H7 (cell line): ENCODE results near the gene UTP20. TPM values are rescaled to one million over a fixed set of nuclear protein-coding genes. Genes with fewer than 3 reads are reported as not detected.
A peak's percentile ranks its signal among the peaks of the same experiment; 100 is the strongest.
"Not testable (repeated sequence)": the region's sequence is repeated elsewhere in the genome, so short reads cannot be mapped to it uniquely, and the experiment has no call there.

Source experiments
- DNase-seq: peaks from one replicate; pipeline ENCODE4 v3.0.0; 2012
- H3K27me3 ChIP-seq: 2 replicates; pipeline ENCODE4 v1.6.0; 2011; ENCODE audit warnings: mild to moderate bottlenecking, low read length; ENCODE audit not compliant: control insufficient read depth, insufficient read depth
- H3K36me3 ChIP-seq: replicated peaks from 2 replicates; pipeline ENCODE4 v1.5.1; 2011; ENCODE audit warnings: low read length; ENCODE audit not compliant: control insufficient read depth, insufficient read depth
- H3K4me3 ChIP-seq: 2 replicates; pipeline ENCODE4 v1.5.1; 2011; ENCODE audit warnings: low read depth, mild to moderate bottlenecking, control low read depth, low read length, moderate library complexity; ENCODE audit not compliant: insufficient read depth
- total RNA-seq: library from RNA; depleted of rRNA; stranded (reverse); fragments of >200 nt; shearing (Covaris generic); gene quantifications from 2 replicates; pipeline ENCODE4 v1.2.3, GENCODE V29; 2014

Gene UTP20
- total RNA-seq, 1 experiment from 2014 or later: 26.6 TPM

DNA sequence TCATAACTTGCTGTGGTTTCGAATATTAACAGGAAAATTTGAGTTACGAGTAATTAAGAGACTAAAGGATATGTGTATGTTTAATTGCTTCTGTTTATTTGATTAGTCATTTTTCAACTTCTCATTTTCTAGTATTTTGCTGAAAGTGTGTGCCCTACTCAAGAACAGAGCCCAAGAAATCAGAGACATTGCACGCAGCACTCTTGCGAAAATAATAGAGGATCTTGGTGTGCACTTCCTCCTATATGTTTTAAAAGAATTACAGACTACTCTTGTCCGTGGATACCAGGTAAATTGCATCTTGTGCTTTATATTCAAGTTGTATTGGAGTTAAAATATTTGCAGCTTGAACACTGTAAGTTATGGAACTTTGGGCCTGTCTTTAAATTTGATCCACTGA lies 76.9 kb downstream of the UTP20 start:
- DNase-seq: no peak
- peaks cover 10% of the 10 kb centered on the region for H3K36me3 ChIP-seq
- H3K4me3 ChIP-seq: no peak overlapping the region
- H3K27me3 ChIP-seq: no peaks in the 10 kb centered on the region

DNA sequence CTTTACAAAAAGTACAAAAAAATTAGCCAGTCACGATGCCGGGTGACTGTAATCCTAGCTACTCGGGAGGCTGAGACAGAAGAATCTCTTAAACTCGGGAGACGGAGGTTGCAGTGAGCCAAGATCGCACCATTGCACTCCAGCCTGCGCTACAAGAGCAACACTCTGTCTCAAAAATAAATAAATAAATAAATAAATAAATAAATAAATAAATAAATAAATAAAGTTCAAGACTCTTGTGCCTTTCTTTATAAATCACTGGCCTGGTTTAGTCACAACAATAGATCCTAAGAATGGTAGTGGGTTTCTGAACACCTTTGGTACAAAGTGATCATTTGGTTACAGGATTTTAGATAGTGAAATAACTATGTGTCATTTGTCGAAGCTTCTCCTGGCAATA lies 81.5 kb downstream of the UTP20 start:
- Histone ChIP-seq H3K36me3 (peaks cover 10% of the 10 kb centered on the region), H3K4me3 (no peak overlapping the region), H3K27me3 (no peaks in the 10 kb centered on the region)
- DNase-seq: no peak

DNA sequence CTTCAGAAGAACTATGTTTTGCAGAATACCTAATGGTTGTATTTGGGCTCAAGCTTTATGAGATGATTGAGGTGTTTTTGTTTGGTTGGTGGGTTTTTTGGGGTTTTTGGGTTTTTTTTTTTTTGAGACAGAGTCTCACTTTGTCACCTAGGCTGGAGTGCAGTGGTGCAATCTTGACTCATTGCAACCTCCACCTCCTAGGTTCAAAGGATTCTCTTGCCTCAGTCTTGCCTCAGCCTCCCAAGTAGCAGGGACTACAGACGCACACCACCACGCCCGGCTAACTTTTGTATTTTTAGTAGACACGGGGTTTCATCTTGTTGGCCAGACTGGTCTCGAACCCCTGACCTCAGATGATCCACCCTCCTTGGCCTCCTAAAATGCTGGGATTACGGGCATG lies 88.1 kb downstream of the UTP20 start:
- DNase-seq: no peak
- Histone ChIP-seq H3K36me3 (peaks cover 21% of the 10 kb centered on the region), H3K4me3 (no peak overlapping the region), H3K27me3 (no peaks in the 10 kb centered on the region)

DNA sequence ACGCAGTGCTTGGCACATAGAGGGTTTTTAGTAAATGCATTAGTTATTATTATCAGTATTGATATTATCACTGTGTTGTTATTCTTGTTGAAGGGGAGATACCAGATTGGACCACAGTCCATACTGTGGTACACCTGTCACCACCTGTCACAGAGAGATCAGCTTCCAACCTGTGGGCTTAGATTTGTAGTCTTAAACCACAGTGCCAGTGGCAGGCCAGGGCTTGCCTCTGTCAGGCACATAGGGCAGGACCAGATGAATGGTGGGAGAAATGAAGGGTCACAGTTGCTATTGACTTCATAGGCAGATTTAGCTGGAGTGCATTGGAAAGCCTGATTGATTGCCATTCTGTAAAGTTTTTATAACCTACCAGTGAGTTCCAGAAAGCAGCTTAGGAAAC lies 92.5 kb downstream of the UTP20 start:
- H3K27me3 ChIP-seq: no peaks in the 10 kb centered on the region
- H3K4me3 ChIP-seq: no peak overlapping the region
- no peak for DNase-seq
- peaks cover 17% of the 10 kb centered on the region for H3K36me3 ChIP-seq

DNA sequence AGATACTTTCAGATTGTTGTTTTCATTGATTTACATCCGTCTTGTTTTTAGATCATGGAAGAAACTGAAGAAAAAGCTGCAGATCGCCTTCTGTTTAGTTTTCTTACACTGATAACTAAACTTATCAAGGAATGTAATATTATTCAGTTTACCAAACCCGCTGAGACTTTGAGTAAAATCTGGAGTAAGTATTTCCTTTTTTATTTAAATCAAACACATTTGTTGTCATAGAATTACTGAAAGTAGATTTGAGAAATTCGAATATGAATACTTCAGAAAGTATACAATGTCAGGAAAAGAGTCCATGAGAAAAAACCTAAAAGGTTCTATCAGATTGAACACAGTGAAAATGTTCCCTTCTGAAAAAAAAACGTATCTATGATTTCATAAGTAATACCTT lies 95.7 kb downstream of the UTP20 start:
- no peaks in the 10 kb centered on the region for H3K27me3 ChIP-seq
- DNase-seq: no peak
- peaks cover 7% of the 10 kb centered on the region for H3K36me3 ChIP-seq
- H3K4me3 ChIP-seq: no peak overlapping the region

DNA sequence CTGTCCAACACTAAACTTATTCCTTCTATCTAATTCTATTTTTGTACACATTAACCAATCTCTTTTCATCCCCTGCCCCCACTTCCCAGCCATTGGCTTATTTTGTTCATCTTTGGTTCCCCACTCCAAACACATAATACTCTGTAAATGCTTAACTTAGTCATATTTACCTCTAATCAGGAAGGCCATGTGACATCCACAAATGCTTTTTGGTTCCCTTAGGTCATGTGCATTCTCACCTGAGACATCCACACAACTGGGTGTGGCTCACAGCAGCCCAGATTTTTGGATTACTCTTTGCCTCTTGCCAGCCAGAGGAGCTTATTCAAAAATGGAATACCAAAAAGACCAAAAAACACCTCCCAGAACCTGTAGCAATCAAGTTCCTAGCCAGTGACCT lies 99.2 kb downstream of the UTP20 start:
- Histone ChIP-seq H3K27me3 (no peaks in the 10 kb centered on the region), H3K4me3 (no peak overlapping the region), H3K36me3 (peaks cover 8% of the 10 kb centered on the region)
- no peak for DNase-seq

- H3K36me3 ChIP-seq: peaks cover 12% of the 10 kb centered on the region
Measured at GRCh38 chr12:101391181-101391580, 111.3 kb downstream of the UTP20 start.

GRCh38 chr12:101407049-101407435 lies 127.1 kb downstream of the UTP20 start:
- H3K36me3 ChIP-seq: no peaks in the 10 kb centered on the region; the same call in none of the 2 replicates
- H3K27me3 ChIP-seq: no peaks in the 10 kb centered on the region
- DNase-seq: no peak
- peak overlapping the region; percentile 85 for H3K4me3 ChIP-seq

More at GRCh38 chr12:101391181-101391580, 111.3 kb downstream of the UTP20 start:
- H3K4me3 ChIP-seq, DNase-seq, H3K27me3 ChIP-seq: not testable (repeated sequence)

GRCh38 chr12:101407436-101408345 lies 127.8 kb downstream of the UTP20 start, which contains the start of gene ARL1:
Gene ARL1, minus strand, starts transcription at chr12:101407772. Its CDS starts 127 bp downstream, at chr12:101407645.
- no peaks in the 10 kb centered on the region for H3K27me3 ChIP-seq
- no peaks in the 10 kb centered on the region; the same call in none of the 2 replicates for H3K36me3 ChIP-seq
- H3K4me3 ChIP-seq: peak within 1 kb of the TSS; percentile 85
- peak; percentile 84 for DNase-seq

- not testable (repeated sequence) for DNase-seq, H3K27me3 ChIP-seq, H3K36me3 ChIP-seq, H3K4me3 ChIP-seq
Measured at GRCh38 chr12:101410169-101410568, 130.3 kb downstream of the UTP20 start.

DNA sequence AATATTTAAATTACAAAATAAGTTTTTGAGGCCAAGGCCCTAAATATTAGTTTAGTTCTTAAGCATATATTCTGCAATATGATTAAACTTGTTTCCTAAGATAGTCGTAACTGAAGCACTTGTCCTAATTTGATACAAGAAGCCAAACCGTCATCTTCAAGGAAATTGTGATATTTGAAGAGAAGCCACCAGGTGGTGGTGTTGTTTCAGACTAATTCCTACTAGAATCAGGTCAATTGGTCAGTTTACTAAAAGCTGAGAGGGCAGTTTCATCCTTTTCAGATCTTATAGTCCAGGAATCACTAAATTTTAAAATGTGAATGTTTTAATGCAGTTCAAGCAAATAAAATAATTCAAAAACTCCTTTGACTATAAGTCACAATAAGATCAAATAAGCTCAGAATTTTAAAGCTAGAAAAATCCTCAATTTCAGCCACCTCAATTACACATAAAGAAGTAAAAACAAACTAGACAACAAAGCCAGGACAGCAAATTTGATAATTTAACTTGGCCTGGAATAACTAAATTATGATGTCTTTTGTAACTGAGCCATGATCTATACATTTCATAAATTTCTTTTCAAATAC lies 134.7 kb downstream of the UTP20 start:
- peak; percentile 43 for DNase-seq
- Histone ChIP-seq H3K27me3 (no peaks in the 10 kb centered on the region), H3K36me3 (no peaks in the 10 kb centered on the region), H3K4me3 (no peak overlapping the region)

DNA sequence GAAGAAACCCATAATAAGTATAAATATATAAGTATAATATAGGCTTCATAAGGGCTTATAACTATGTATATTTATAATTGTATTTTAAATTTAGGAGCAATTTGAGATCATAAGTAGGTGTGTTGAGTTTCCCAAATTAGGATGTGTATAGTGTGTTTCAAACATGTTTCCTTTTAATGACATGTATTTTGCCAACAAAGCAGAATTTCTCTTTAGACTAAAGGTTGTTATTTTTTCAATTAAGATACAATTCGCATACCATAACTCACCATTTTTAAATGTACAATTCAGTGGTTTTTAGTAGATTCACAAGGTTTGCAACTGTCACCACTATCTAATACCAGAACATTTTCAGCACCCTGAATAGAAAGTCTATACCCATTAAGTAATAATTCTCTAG lies 135.3 kb downstream of the UTP20 start:
- Histone ChIP-seq H3K27me3 (no peaks in the 10 kb centered on the region), H3K4me3 (no peak overlapping the region), H3K36me3 (no peaks in the 10 kb centered on the region)
- DNase-seq: no peak

DNA sequence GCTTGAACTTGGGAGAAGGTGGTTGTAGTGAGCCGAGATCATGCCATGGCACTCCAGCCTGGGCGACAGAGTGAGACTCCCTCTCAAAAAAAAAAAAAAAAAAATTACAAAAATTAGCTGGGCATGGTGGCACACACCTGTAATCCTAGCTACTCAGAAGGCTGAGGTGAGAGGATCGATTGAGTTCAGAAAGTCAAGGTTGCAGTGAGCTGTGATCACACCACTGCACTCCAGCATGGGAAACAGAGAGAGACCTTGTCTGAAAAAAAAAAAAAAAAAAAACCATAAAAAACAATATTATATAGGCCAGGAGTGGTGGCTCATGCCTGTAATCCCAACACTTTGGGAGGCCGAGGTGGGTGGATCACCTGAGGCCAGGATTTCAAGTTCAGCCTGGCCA lies 142.2 kb downstream of the UTP20 start:
- H3K4me3 ChIP-seq, H3K36me3 ChIP-seq, DNase-seq, H3K27me3 ChIP-seq: not testable (repeated sequence)

DNA sequence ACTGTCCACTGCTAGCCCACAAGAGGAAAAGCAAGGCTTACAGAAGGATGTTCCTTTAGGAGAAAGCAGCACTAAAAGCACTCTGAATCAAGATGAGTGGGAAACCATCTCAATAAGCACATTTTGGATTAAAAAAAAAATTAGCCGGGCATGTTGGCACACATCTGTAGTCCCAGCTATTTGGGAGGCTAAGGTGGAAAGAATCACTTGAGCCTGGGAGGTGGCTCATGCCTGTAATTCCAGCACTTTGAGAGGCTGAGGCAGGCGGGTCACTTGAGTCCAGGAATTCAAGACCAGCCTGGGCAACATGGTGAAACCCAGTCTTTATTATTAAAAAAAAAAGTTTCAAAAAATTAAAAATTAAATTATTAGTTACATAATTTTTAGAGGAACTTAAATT lies 144.7 kb downstream of the UTP20 start:
- DNase-seq: no peak
- no peak overlapping the region for H3K4me3 ChIP-seq
- H3K27me3 ChIP-seq: no peaks in the 10 kb centered on the region
- H3K36me3 ChIP-seq: no peaks in the 10 kb centered on the region

DNA sequence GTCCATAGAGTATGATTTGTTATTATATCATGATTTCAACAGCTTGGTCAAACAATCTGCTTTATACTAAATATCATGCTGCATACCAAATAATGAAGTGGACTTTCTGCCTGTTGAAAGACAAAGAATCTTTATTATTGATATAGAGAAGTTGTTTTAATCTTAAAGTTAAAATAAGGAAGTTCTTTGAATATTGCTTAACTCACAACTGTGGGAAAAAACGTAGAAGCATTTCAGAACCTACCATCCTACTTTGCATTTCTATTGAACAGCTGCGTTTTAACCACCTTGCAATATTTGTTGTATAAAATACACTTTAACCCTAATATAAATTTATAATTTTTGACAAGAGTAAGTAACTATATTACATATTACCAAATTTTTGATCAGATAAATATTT lies 150.6 kb downstream of the UTP20 start:
- no peaks in the 10 kb centered on the region for H3K27me3 ChIP-seq
- no peak overlapping the region for H3K4me3 ChIP-seq
- DNase-seq: no peak
- no peaks in the 10 kb centered on the region for H3K36me3 ChIP-seq
